Mesenchymal stem cell (in vitro differentiated cells and primary cell): Measurements from ENCODE around the gene TBC1D22A.
A peak's percentile ranks its signal among the peaks of the same experiment; 100 is the strongest.

Source experiments
- DNase-seq: peaks from one replicate; pipeline ENCODE4 v3.0.0-alpha.2; 2013
- H2AFZ ChIP-seq: one replicate; pipeline ENCODE4 v1.6.1; 2013; ENCODE audit warnings: low read depth, mild to moderate bottlenecking, control low read depth, inconsistent platforms, low read length, moderate library complexity
- H2AK5ac ChIP-seq: 2 replicates; pipeline ENCODE4 v1.6.1; 2013; ENCODE audit warnings: low read length, moderate library complexity, mild to moderate bottlenecking, inconsistent platforms; ENCODE audit not compliant: severe bottlenecking
- H2BK120ac ChIP-seq: one replicate; pipeline ENCODE4 v1.6.1; 2013; ENCODE audit warnings: low read depth, mild to moderate bottlenecking, inconsistent platforms, low read length, moderate library complexity
- H2BK12ac ChIP-seq, 2 experiments: one replicate each; pipeline ENCODE4 v1.6.1; 2013; ENCODE audit warnings: inconsistent platforms in 2 of 2, low read length in 2 of 2, mild to moderate bottlenecking in 2 of 2, moderate library complexity in 2 of 2, control low read depth in 1 of 2
- H2BK15ac ChIP-seq: one replicate; pipeline ENCODE4 v1.6.1; 2013; ENCODE audit warnings: mild to moderate bottlenecking, low read depth, inconsistent platforms; ENCODE audit not compliant: poor library complexity, severe bottlenecking
- H2BK5ac ChIP-seq: 2 replicates; pipeline ENCODE4 v1.6.1; 2013; ENCODE audit warnings: low read depth, mild to moderate bottlenecking, low read length, control low read depth, inconsistent platforms; ENCODE audit not compliant: poor library complexity, severe bottlenecking
- H3K14ac ChIP-seq, 2 experiments: one replicate each; pipeline ENCODE4 v1.6.1; 2013; ENCODE audit warnings: inconsistent platforms in 2 of 2, low read length in 2 of 2, control low read depth in 1 of 2, mild to moderate bottlenecking in 1 of 2, moderate library complexity in 1 of 2
- H3K18ac ChIP-seq, 2 experiments: one replicate each; pipeline ENCODE4 v1.6.1; 2013; ENCODE audit warnings: inconsistent platforms in 2 of 2, low read length in 2 of 2, control low read depth in 1 of 2, low read depth in 1 of 2, mild to moderate bottlenecking in 1 of 2
- H3K23ac ChIP-seq, 2 experiments: one replicate each; pipeline ENCODE4 v1.6.1; 2013; ENCODE audit warnings: inconsistent platforms in 2 of 2, low read length in 2 of 2, mild to moderate bottlenecking in 2 of 2, moderate library complexity in 2 of 2, control low read depth in 1 of 2
- H3K27ac ChIP-seq: 2 replicates; pipeline ENCODE4 v1.5.1; 2013; ENCODE audit warnings: mild to moderate bottlenecking, moderate library complexity, low read length, control low read depth, inconsistent platforms; ENCODE audit not compliant: poor library complexity, severe bottlenecking
- H3K27me3 ChIP-seq, 2 experiments: 2 replicates each; pipeline versions ENCODE4 v1.6.1 to v1.7.0; 2013; ENCODE audit warnings: low read length in 2 of 2, mild to moderate bottlenecking in 2 of 2, moderate library complexity in 2 of 2, control low read depth in 1 of 2, inconsistent platforms in 1 of 2; ENCODE audit not compliant: control insufficient read depth in 1 of 2, insufficient read depth in 1 of 2
- H3K36me3 ChIP-seq, 2 experiments: 2 replicates each; pipeline versions ENCODE4 v1.6.1 to v1.7.0; 2013; ENCODE audit warnings: low read length in 2 of 2, control low read depth in 1 of 2, inconsistent platforms in 1 of 2, low read depth in 1 of 2, mild to moderate bottlenecking in 1 of 2; ENCODE audit not compliant: insufficient read depth in 2 of 2, control insufficient read depth in 1 of 2
- H3K4ac ChIP-seq, 2 experiments: one replicate each; pipeline ENCODE4 v1.6.1; 2013; ENCODE audit warnings: inconsistent platforms in 2 of 2, low read length in 2 of 2, mild to moderate bottlenecking in 2 of 2, moderate library complexity in 2 of 2, control low read depth in 1 of 2, low read depth in 1 of 2
- H3K4me1 ChIP-seq: 2 replicates; pipeline ENCODE4 v1.6.1; 2013; ENCODE audit warnings: low read depth, low read length, control low read depth; ENCODE audit not compliant: control insufficient read depth, insufficient read depth
- H3K4me2 ChIP-seq: 2 replicates; pipeline ENCODE4 v1.6.1; 2013; ENCODE audit warnings: low read length, mild to moderate bottlenecking, inconsistent platforms; ENCODE audit not compliant: poor library complexity, severe bottlenecking
- H3K4me3 ChIP-seq, 2 experiments: 2 replicates each; pipeline versions ENCODE4 v1.5.1 to v1.7.0; 2013; ENCODE audit warnings: low read length in 2 of 2, mild to moderate bottlenecking in 2 of 2, control low read depth in 1 of 2, low read depth in 1 of 2; ENCODE audit not compliant: insufficient read depth in 1 of 2
- H3K79me1 ChIP-seq: replicated peaks from 2 replicates; pipeline ENCODE4 v1.6.1; 2013; ENCODE audit warnings: mild to moderate bottlenecking, control low read depth, low read length, inconsistent platforms; ENCODE audit not compliant: poor library complexity, severe bottlenecking
- H3K9ac ChIP-seq: 2 replicates; pipeline ENCODE4 v1.7.0; 2013; ENCODE audit warnings: mild to moderate bottlenecking, low read length, moderate library complexity
- H3K9me3 ChIP-seq: 2 replicates; pipeline ENCODE4 v1.7.0; 2013; ENCODE audit warnings: mild to moderate bottlenecking, low read length; ENCODE audit not compliant: control insufficient read depth
- H4K8ac ChIP-seq: one replicate; pipeline ENCODE4 v1.6.1; 2013; ENCODE audit warnings: inconsistent platforms, mild to moderate bottlenecking, low read length, moderate library complexity
- H4K91ac ChIP-seq: one replicate; pipeline ENCODE4 v1.6.1; 2013; ENCODE audit warnings: mild to moderate bottlenecking, low read length, inconsistent platforms
- WGBS: methylation state at CpG from one replicate; pipeline ENCODE4 v1.1.7; 2013; ENCODE audit warnings: mixed read lengths; 5-methylcytosine and 5-hydroxymethylcytosine counted together

Gene TBC1D22A

DNA sequence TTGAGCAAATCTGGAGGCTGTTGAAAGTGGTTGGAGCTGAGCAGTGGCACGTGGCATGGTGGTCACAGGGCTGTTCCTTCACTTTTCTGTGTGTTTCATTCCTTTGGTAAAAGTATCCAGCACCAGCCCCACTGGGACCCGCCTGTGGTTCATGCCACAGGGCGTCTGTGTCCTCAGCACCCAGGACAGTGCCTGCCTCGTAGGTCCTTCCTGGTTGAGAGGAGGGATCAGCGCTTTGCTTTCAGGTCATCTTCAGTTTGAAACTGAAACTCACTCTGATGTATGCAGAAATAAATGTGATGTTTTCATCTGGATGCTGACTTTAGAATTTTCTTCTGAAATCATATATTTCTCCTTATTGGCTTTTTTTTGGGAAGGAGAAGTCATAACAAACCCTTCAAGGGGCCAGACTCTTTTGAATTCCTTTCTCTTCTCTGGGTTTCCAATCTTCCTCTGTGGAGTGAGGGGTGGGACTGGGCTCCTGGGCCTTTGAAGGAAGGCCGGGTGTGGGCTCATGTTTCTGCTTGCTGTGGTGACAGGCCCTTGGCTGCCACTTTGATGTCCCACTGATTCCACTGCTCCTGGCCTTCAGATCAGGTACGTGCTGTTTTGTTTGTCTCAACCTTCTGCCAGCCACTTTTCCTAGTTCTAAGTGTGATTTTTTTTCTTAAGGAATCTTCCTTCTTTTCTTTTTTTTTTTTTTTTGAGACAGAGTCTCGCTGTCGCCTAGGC, 26.2 kb downstream of the TBC1D22A start:
- peaks cover 8% of the 10 kb centered on the region for H3K4me1 ChIP-seq
- no peak overlapping the region for H2AK5ac ChIP-seq
- H3K4ac ChIP-seq: no peak overlapping the region
- 80% methylated on average over 7 of the region's 9 CpGs for WGBS
- no peak overlapping the region for H3K18ac ChIP-seq
- no peak overlapping the region for H3K14ac ChIP-seq
- no peak overlapping the region for H3K9ac ChIP-seq
- no peak overlapping the region for H2BK12ac ChIP-seq
- H3K4me2 ChIP-seq: no peak overlapping the region
- H3K23ac ChIP-seq: no peak overlapping the region
- peaks cover 11% of the 10 kb centered on the region for H3K9me3 ChIP-seq
- no peak overlapping the region for H2BK5ac ChIP-seq
- no peak overlapping the region for H3K4me3 ChIP-seq
- H2AFZ ChIP-seq: no peak overlapping the region
- H4K8ac ChIP-seq: peak overlapping the region; percentile 19
- DNase-seq: no peak
- H2BK15ac ChIP-seq: no peak overlapping the region
- peaks cover 9 to 19% of the 10 kb centered on the region in 2 experiments for H3K36me3 ChIP-seq
- no peaks in the 10 kb centered on the region for H3K27me3 ChIP-seq
- H4K91ac ChIP-seq: no peak overlapping the region
- H2BK120ac ChIP-seq: no peak overlapping the region
- no peak overlapping the region for H3K27ac ChIP-seq
- peaks cover 45% of the 10 kb centered on the region for H3K79me1 ChIP-seq

DNA sequence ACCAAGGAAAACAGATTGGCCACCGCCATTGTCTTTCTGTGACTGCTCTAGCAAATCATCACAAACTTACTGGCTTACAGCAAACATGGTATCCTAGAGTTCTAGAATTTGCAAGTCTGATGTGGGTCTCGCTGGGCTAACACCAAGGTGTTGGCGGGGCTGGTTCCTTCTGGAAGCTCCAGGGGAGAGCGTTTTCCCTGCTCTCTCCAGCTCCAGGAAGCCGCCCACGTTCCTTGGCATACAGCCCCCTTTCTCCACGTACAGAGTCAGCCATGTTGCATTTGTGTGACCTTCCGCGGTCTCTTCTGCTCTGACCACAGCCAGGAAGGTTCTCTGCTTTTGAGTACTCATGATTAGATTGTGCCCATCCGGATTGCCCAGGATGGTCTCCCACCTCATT, 27.5 kb downstream of the TBC1D22A start:
- Histone ChIP-seq H3K4ac (no peak overlapping the region), H3K18ac (no peak overlapping the region), H3K4me1 (peaks cover 8% of the 10 kb centered on the region), H4K91ac (no peak overlapping the region), H2AFZ (no peak overlapping the region), H2BK120ac (no peak overlapping the region), H3K36me3 (peaks cover 22 to 31% of the 10 kb centered on the region in 2 experiments), H3K9ac (no peak overlapping the region), H2BK12ac (no peak overlapping the region), H3K9me3 (peaks cover 11% of the 10 kb centered on the region), H2BK5ac (no peak overlapping the region), H3K4me3 (no peak overlapping the region), H3K79me1 (peaks cover 49% of the 10 kb centered on the region), H2BK15ac (no peak overlapping the region), H3K4me2 (no peak overlapping the region), H3K23ac (no peak overlapping the region), H3K27ac (no peak overlapping the region), H4K8ac (no peak overlapping the region), H3K14ac (no peak overlapping the region), H3K27me3 (no peaks in the 10 kb centered on the region), H2AK5ac (no peak overlapping the region)
- no peak for DNase-seq
- 98% methylated on average over 10 of the region's 10 CpGs for WGBS

GRCh38 chr22:46791201-46791731, 28.8 kb downstream of the TBC1D22A start:
- peaks cover 8% of the 10 kb centered on the region for H3K4me1 ChIP-seq
- H3K18ac ChIP-seq: peak overlapping the region in 1 of 2 experiments; percentile 4
- H3K36me3 ChIP-seq: peaks cover 30 to 42% of the 10 kb centered on the region in 2 experiments
- H2AK5ac ChIP-seq: no peak overlapping the region
- H3K4me3 ChIP-seq: no peak overlapping the region
- peak overlapping the region; percentile 71 for H3K9ac ChIP-seq
- H2BK5ac ChIP-seq: no peak overlapping the region
- H3K14ac ChIP-seq: peak overlapping the region in 1 of 2 experiments; percentile 44
- no peak overlapping the region for H4K91ac ChIP-seq
- peak overlapping the region; percentile 50 for H3K27ac ChIP-seq
- H3K79me1 ChIP-seq: peaks cover 46% of the 10 kb centered on the region
- no peak overlapping the region for H2AFZ ChIP-seq
- no peak overlapping the region for H2BK12ac ChIP-seq
- H3K4me2 ChIP-seq: no peak overlapping the region
- peak; percentile 36 for DNase-seq
- H3K27me3 ChIP-seq: no peaks in the 10 kb centered on the region
- WGBS: 72% methylated on average over 12 of the region's 13 CpGs
- no peak overlapping the region for H2BK15ac ChIP-seq
- H4K8ac ChIP-seq: no peak overlapping the region
- H2BK120ac ChIP-seq: no peak overlapping the region
- no peak overlapping the region for H3K23ac ChIP-seq
- H3K4ac ChIP-seq: no peak overlapping the region
- H3K9me3 ChIP-seq: peaks cover 5% of the 10 kb centered on the region

- H3K4me2 ChIP-seq: no peak overlapping the region
- H3K79me1 ChIP-seq: peaks cover 42% of the 10 kb centered on the region
- H3K4me1 ChIP-seq: peaks cover 9% of the 10 kb centered on the region
- H3K4me3 ChIP-seq: no peak overlapping the region
- H2AK5ac ChIP-seq: peak overlapping the region; percentile 26
- no peak overlapping the region for H3K27ac ChIP-seq
- H3K27me3 ChIP-seq: no peaks in the 10 kb centered on the region
- no peak overlapping the region for H3K18ac ChIP-seq
- H3K23ac ChIP-seq: no peak overlapping the region
- H3K9me3 ChIP-seq: no peaks in the 10 kb centered on the region
- peaks cover 36 to 49% of the 10 kb centered on the region in 2 experiments for H3K36me3 ChIP-seq
- no peak overlapping the region for H2BK120ac ChIP-seq
- peak overlapping the region; percentile 71 for H3K9ac ChIP-seq
- peak overlapping the region; percentile 67 for H4K91ac ChIP-seq
- H3K4ac ChIP-seq: no peak overlapping the region
- no peak overlapping the region for H2AFZ ChIP-seq
- H2BK5ac ChIP-seq: no peak overlapping the region
- H3K14ac ChIP-seq: no peak overlapping the region
- DNase-seq: no peak
- no peak overlapping the region for H2BK12ac ChIP-seq
- no peak overlapping the region for H2BK15ac ChIP-seq
- 96% methylated on average over 17 of the region's 20 CpGs for WGBS
- H4K8ac ChIP-seq: no peak overlapping the region
These were observed 29.8 kb downstream of the TBC1D22A start for GRCh38 chr22:46792061-46792796.
